ENCODE data around the gene ENTPD1. TPM values are rescaled to one million over a fixed set of nuclear protein-coding genes. Genes with fewer than 3 reads are reported as not detected.

The ENTPD1 gene
- polyA plus RNA-seq, 3 donors, result 62.2 to 71.1 (median 70.4) TPM

GRCh38 chr10:95783741-95784140 is 27.8 kb downstream of the ENTPD1 start:
- no peak overlapping the region for H3K4me2 ChIP-seq (replicated peaks; ENCODE audit: extremely low read depth, low read length, poor library complexity, severe bottlenecking)
- H3K4me1 Mint-ChIP-seq, result peaks cover 61% of the 10 kb centered on the region
- intact Hi-C loops (cut with micrococcal nuclease), result no loop called here
- H3K27ac ChIP-seq (ENCODE audit: low read depth in 1 of 2, low read length in 2 of 2), result peak overlapping the region in 1 of 2 donors; percentile 80
- no peak overlapping the region for H3K4me3 ChIP-seq (replicated peaks in 1 of 3; ENCODE audit: low read depth in 2 of 3, low read length in 3 of 3)
- no peak overlapping the region for H3K4me3 Mint-ChIP-seq
- H3K36me3 Mint-ChIP-seq, result peaks cover 35 to 50% of the 10 kb centered on the region in 2 donors
- no peak overlapping the region for H3K9ac ChIP-seq (ENCODE audit: insufficient read depth, low read length, poor library complexity, severe bottlenecking)
- H4K20me1 ChIP-seq (ENCODE audit: insufficient read depth, low read length), result peaks cover 31% of the 10 kb centered on the region
- H3K27me3 Mint-ChIP-seq (ENCODE audit: low read depth in 3 of 3), result no peaks in the 10 kb centered on the region
- peak overlapping the region; percentile 70 to 94 (median 87) for H3K27ac Mint-ChIP-seq
- H3K36me3 ChIP-seq (replicated peaks in 1 of 2; ENCODE audit: control insufficient read depth in 1 of 2, insufficient read depth in 2 of 2, low read length in 2 of 2), result peaks cover 8 to 38% of the 10 kb centered on the region in 2 donors
- peaks cover 43 to 47% of the 10 kb centered on the region in 2 donors for H3K4me1 ChIP-seq (ENCODE audit: control insufficient read depth in 1 of 2, insufficient read depth in 2 of 2, low read length in 2 of 2)
- no peaks in the 10 kb centered on the region for H3K9me3 ChIP-seq (replicated peaks in 1 of 2; ENCODE audit: control insufficient read depth in 1 of 2, insufficient read depth in 1 of 2, low read length in 2 of 2)
- WGBS (ENCODE audit: insufficient coverage), result 44% methylated on average over 1 of the region's 3 CpGs
- DNase-seq, result peak in 2 of 3 donors; percentile 45 to 49
- no peaks in the 10 kb centered on the region for H3K27me3 ChIP-seq (ENCODE audit: control insufficient read depth in 2 of 2, insufficient read depth in 2 of 2, low read length in 2 of 2)
- no peaks in the 10 kb centered on the region for H3K9me3 Mint-ChIP-seq
- peaks cover 89% of the 10 kb centered on the region for H3K79me2 ChIP-seq (ENCODE audit: insufficient read depth, low read length)
- TF ChIP-seq, protein P1, sequence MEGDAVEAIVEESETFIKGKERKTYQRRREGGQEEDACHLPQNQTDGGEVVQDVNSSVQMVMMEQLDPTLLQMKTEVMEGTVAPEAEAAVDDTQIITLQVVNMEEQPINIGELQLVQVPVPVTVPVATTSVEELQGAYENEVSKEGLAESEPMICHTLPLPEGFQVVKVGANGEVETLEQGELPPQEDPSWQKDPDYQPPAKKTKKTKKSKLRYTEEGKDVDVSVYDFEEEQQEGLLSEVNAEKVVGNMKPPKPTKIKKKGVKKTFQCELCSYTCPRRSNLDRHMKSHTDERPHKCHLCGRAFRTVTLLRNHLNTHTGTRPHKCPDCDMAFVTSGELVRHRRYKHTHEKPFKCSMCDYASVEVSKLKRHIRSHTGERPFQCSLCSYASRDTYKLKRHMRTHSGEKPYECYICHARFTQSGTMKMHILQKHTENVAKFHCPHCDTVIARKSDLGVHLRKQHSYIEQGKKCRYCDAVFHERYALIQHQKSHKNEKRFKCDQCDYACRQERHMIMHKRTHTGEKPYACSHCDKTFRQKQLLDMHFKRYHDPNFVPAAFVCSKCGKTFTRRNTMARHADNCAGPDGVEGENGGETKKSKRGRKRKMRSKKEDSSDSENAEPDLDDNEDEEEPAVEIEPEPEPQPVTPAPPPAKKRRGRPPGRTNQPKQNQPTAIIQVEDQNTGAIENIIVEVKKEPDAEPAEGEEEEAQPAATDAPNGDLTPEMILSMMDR (IDR thresholded peaks at IDR 0.05), result no peak
- H2AFZ ChIP-seq (ENCODE audit: insufficient read depth, low read depth, low read length, poor library complexity, severe bottlenecking), result no peak overlapping the region

GRCh38 chr10:95784279-95784913 is 28.4 kb downstream of the ENTPD1 start:
- peak in 1 of 3 donors; percentile 46 for DNase-seq
- H3K4me1 ChIP-seq (ENCODE audit: control insufficient read depth in 1 of 2, insufficient read depth in 2 of 2, low read length in 2 of 2), result peaks cover 43 to 51% of the 10 kb centered on the region in 2 donors
- TF ChIP-seq, protein P1 (IDR thresholded peaks at IDR 0.05), result no peak
- no peaks in the 10 kb centered on the region for H3K9me3 ChIP-seq (replicated peaks in 1 of 2; ENCODE audit: control insufficient read depth in 1 of 2, insufficient read depth in 1 of 2, low read length in 2 of 2)
- no peak overlapping the region for H3K4me3 ChIP-seq (replicated peaks in 1 of 3; ENCODE audit: low read depth in 2 of 3, low read length in 3 of 3)
- intact Hi-C loops (cut with micrococcal nuclease), result no loop called here
- H4K20me1 ChIP-seq (ENCODE audit: insufficient read depth, low read length), result peaks cover 24% of the 10 kb centered on the region
- Mint-ChIP-seq H3K4me3 (no peak overlapping the region), H3K36me3 (peaks cover 34 to 52% of the 10 kb centered on the region in 2 donors), H3K4me1 (peaks cover 60% of the 10 kb centered on the region), H3K27me3 (ENCODE audit: low read depth in 3 of 3) (no peaks in the 10 kb centered on the region), H3K27ac (peak overlapping the region; percentile 83 to 94 (median 88)), H3K9me3 (no peaks in the 10 kb centered on the region)
- peaks cover 89% of the 10 kb centered on the region for H3K79me2 ChIP-seq (ENCODE audit: insufficient read depth, low read length)
- 100% methylated on average over 1 of the region's 3 CpGs for WGBS (ENCODE audit: insufficient coverage)
- no peak overlapping the region for H3K4me2 ChIP-seq (replicated peaks; ENCODE audit: extremely low read depth, low read length, poor library complexity, severe bottlenecking)
- H3K27ac ChIP-seq (ENCODE audit: low read depth in 1 of 2, low read length in 2 of 2), result peak overlapping the region; percentile 16 to 80
- no peaks in the 10 kb centered on the region for H3K27me3 ChIP-seq (ENCODE audit: control insufficient read depth in 2 of 2, insufficient read depth in 2 of 2, low read length in 2 of 2)
- H3K9ac ChIP-seq (ENCODE audit: insufficient read depth, low read length, poor library complexity, severe bottlenecking), result no peak overlapping the region
- H3K36me3 ChIP-seq (replicated peaks in 1 of 2; ENCODE audit: control insufficient read depth in 1 of 2, insufficient read depth in 2 of 2, low read length in 2 of 2), result peaks cover 12 to 39% of the 10 kb centered on the region in 2 donors
- H2AFZ ChIP-seq (ENCODE audit: insufficient read depth, low read depth, low read length, poor library complexity, severe bottlenecking), result no peak overlapping the region

All from CD14-positive monocyte (primary cell).